SH-SY5Y (cell line): ENCODE data around the gene KRT80.
A peak's percentile ranks its signal among the peaks of the same experiment; 100 is the strongest.

Experiments used
- GATA2 ChIP-seq: IDR thresholded peaks from 2 replicates; pipeline ENCODE4 v1.6.1; 2011; ENCODE audit warnings: mild to moderate bottlenecking, low read depth, low read length
- GATA3 ChIP-seq: IDR thresholded peaks from 2 replicates; pipeline ENCODE4 v1.6.1; 2011; ENCODE audit warnings: low read depth, mild to moderate bottlenecking, low read length, moderate library complexity

DNA sequence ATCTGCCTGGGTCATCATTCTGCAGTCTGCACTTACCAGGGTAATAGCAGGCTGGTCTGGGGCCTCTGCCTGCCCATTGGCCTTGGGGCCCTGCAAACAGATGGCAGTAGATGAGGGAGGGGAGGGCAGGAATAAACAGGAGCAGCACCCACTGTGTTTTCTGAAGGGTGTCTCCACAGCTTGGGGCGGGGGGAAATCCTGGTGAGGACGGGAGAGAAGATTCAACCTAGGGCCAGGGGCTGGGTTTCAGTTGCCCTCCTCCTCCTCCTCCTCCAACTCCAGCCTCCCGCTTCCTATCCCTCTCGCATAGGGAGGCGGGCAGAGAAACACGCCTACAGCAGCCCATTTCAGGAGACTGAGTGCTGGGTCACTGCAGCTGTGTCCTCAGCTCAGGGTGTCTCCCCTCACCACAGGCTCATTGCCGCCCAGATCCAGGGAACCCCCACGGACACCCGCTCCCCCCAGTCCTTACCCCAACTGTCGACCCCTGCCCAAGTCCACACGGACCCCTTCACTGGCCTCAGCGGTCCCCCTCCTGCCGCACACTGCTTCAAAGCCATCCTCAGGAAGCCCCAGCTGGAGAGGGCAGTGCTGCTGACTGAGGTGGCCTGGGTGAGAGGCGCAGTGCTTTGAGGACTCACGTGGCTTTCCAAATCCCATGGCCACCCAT is 9.1 kb upstream of the KRT80 start:
- TF ChIP-seq GATA2 (peak; percentile 98), GATA3 (no peak; the same call in 1 of the 2 replicates)
